Liver (tissue), 9 donors: Measurements from ENCODE around the gene TRAPPC3. TPM values are rescaled to one million over a fixed set of nuclear protein-coding genes. Genes with fewer than 3 reads are reported as not detected.

Source experiments
- DNase-seq: peaks from one replicate; pipeline ENCODE4 v3.0.0-alpha.2; 2017; ENCODE audit warnings: low spot score
- H3K27ac ChIP-seq, 2 donors: one replicate each; pipeline ENCODE4 v1.7.0; 2013; ENCODE audit warnings: inconsistent platforms in 2 of 2, low read length in 2 of 2, control low read depth in 1 of 2, low read depth in 1 of 2, mild to moderate bottlenecking in 1 of 2
- H3K27me3 ChIP-seq, 4 donors: one replicate each; pipeline versions ENCODE4 v1.6.1 to v1.7.0; 2013; ENCODE audit warnings: low read length in 3 of 4, inconsistent platforms in 1 of 4, mild to moderate bottlenecking in 1 of 4, moderate library complexity in 1 of 4; ENCODE audit not compliant: control insufficient read depth in 4 of 4, insufficient read depth in 4 of 4
- H3K36me3 ChIP-seq, 4 donors: one replicate each; pipeline versions ENCODE4 v1.6.1 to v1.7.0; 2013; ENCODE audit warnings: low read length in 3 of 4, mild to moderate bottlenecking in 3 of 4, low read depth in 1 of 4, moderate library complexity in 1 of 4; ENCODE audit not compliant: control insufficient read depth in 4 of 4, insufficient read depth in 3 of 4
- H3K4me1 ChIP-seq, 4 donors: one replicate each; pipeline versions ENCODE4 v1.6.1 to v1.7.0; 2013; ENCODE audit warnings: low read length in 3 of 4, mild to moderate bottlenecking in 3 of 4, moderate library complexity in 1 of 4; ENCODE audit not compliant: control insufficient read depth in 4 of 4, insufficient read depth in 4 of 4
- H3K4me3 ChIP-seq, 3 donors: one replicate each; pipeline versions ENCODE4 v1.6.1 to v1.7.0; 2013; ENCODE audit warnings: low read length in 3 of 3, control low read depth in 1 of 3, low read depth in 1 of 3, mild to moderate bottlenecking in 1 of 3
- H3K9ac ChIP-seq, 2 donors: one replicate each; pipeline ENCODE4 v1.7.0; 2013; ENCODE audit warnings: low read length in 2 of 2, mild to moderate bottlenecking in 2 of 2, moderate library complexity in 2 of 2, control low read depth in 1 of 2, low read depth in 1 of 2
- H3K9me3 ChIP-seq, 4 donors: one replicate each; pipeline versions ENCODE4 v1.6.1 to v1.7.0; 2013; ENCODE audit warnings: low read length in 3 of 4; ENCODE audit not compliant: control insufficient read depth in 4 of 4
- ATF3 ChIP-seq: IDR thresholded peaks from 2 replicates; pipeline ENCODE4 v1.6.1; 2016; ENCODE audit warnings: antibody characterized with exemption
- EGR1 ChIP-seq, 2 donors: IDR thresholded peaks; 2 replicates each; pipeline ENCODE4 v1.6.1; 2016 to 2018; ENCODE audit warnings: antibody characterized with exemption in 2 of 2, low read depth in 2 of 2
- FOXA1 ChIP-seq: IDR thresholded peaks from 2 replicates; pipeline ENCODE4 v1.6.1; 2016; ENCODE audit warnings: antibody characterized with exemption
- FOXA2 ChIP-seq: IDR thresholded peaks from 2 replicates; pipeline ENCODE4 v1.6.1; 2016; ENCODE audit warnings: antibody characterized with exemption
- GABPA ChIP-seq, 2 donors: IDR thresholded peaks in 1 of 2; conservative IDR thresholded peaks in 1 of 2; 2 replicates each; pipeline ENCODE4 v1.6.1; 2016; ENCODE audit warnings: antibody characterized with exemption in 2 of 2, mild to moderate bottlenecking in 1 of 2, moderate library complexity in 1 of 2
- RAD21 ChIP-seq, 2 donors: IDR thresholded peaks; 2 replicates each; pipeline ENCODE4 v1.6.1; 2016; ENCODE audit warnings: antibody characterized with exemption in 2 of 2, mild to moderate bottlenecking in 2 of 2
- REST ChIP-seq: IDR thresholded peaks from 2 replicates; pipeline ENCODE4 v1.6.1; 2016; ENCODE audit warnings: antibody characterized with exemption, mild to moderate bottlenecking
- RXRA ChIP-seq, 2 donors: IDR thresholded peaks; 2 replicates each; pipeline ENCODE4 v1.6.1; 2017 to 2018; ENCODE audit warnings: antibody characterized with exemption in 2 of 2, mild to moderate bottlenecking in 1 of 2
- SP1 ChIP-seq: IDR thresholded peaks from 2 replicates; pipeline ENCODE4 v1.6.1; 2018; ENCODE audit warnings: antibody characterized with exemption, mild to moderate bottlenecking
- YY1 ChIP-seq: IDR thresholded peaks from 2 replicates; pipeline ENCODE4 v1.6.1; 2016; ENCODE audit warnings: antibody characterized with exemption, mild to moderate bottlenecking
- ZBTB33 ChIP-seq: IDR thresholded peaks from 2 replicates; pipeline ENCODE4 v1.6.1; 2016; ENCODE audit warnings: antibody characterized with exemption
- WGBS: extraction: QIAGEN DNeasy Blood & Tissue Kit; methylation state at CpG from one replicate; pipeline ENCODE4 v1.1.7; 2013; 5-methylcytosine and 5-hydroxymethylcytosine counted together
- polyA plus RNA-seq, 2 donors: library from polyadenylated mRNA; stranded (reverse) in 1 of 2; unstranded in 1 of 2; fragments of 200-250 nt in 1 of 2; fragments of >200 nt in 1 of 2; fragmentation: Nextera tagmentation in 1 of 2; extraction: Ambion mirVana in 1 of 2; gene quantifications; one replicate each; pipeline versions ENCODE4 v1.2.1 to v1.2.3, GENCODE V29; 2013 to 2015
- total RNA-seq, 2 donors: library from RNA; depleted of rRNA; stranded (reverse); fragments of >200 nt; gene quantifications; one replicate each; pipeline ENCODE4 v1.2.3, GENCODE V29; 2014
- TF ChIP-seq, protein P1 (sequence below): IDR thresholded peaks from 2 replicates; pipeline ENCODE4 v1.6.1; 2016; ENCODE audit warnings: antibody characterized with exemption
- TF ChIP-seq, protein P2 (sequence below): fragments of 150-350 bp; IDR thresholded peaks from 2 replicates; pipeline ENCODE4 v1.5.1; 2017; ENCODE audit warnings: improper control_type of control experiment, low read depth, low read length; ENCODE audit not compliant: missing input control
- donor health status: healthy.
- donor health status: healthy.
- donor health status: healthy.
- donor health status: healthy.
- donor health status: healthy.

The TRAPPC3 gene
- total and polyA plus RNA-seq, 4 donors: 24.2 to 56.1 (median 30.4) TPM

DNA sequence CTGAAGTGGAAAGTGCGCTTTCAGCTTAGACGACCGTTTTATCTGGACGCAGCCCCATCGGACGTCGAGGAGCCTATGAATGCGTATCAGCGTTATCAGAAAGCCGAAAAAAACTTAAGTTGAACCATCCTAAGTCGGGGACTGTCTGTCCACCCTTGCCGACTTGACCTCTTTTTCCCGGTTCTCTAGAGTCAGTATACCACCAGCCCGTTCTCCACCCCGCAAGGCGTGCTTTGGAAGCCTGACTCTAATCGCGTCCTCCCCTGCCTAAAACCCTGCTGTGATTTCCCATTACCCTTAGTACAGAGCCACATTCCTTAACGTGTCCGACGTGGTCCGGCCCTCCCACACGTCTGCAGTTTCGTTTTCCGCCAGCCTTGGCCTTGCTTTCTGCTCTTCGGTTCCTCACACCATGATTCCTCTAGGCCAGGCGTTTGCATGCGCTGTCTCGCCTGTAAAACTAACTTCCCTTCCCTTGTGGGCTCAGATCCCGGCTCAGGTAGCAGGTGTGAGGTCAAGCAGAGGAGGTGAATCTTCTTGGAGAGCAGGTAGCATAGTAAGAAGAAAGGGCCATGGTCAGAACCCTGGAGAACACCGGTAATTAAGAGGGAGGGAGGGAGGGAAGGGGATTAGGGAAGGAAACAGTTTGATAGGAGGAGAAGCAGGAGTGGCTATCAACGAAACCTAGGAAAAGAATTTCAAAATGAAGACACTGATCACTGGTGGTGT is 59.7 kb downstream of the TRAPPC3 start (continued):
- TF ChIP-seq ZBTB33 (no peak), EGR1 (IDR thresholded peaks at IDR 0.05; ENCODE audit: low read depth in 2 of 2) (no peak), ATF3 (no peak), RAD21 (IDR thresholded peaks at IDR 0.05) (no peak), SP1 (no peak)
- TF ChIP-seq, protein P1, sequence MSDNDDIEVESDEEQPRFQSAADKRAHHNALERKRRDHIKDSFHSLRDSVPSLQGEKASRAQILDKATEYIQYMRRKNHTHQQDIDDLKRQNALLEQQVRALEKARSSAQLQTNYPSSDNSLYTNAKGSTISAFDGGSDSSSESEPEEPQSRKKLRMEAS: no peak

GRCh38 chr1:36088577-36089392 is 60.5 kb downstream of the TRAPPC3 start, which contains the start of gene ADPRS:
Gene ADPRS (plus strand): TSS chr1:36088892. CDS start chr1:36088905, 13 bp downstream.
- peak in 1 of 2 donors; percentile 72 for TF ChIP-seq RAD21 (IDR thresholded peaks at IDR 0.05)
- TF ChIP-seq GABPA (IDR thresholded peaks at IDR 0.05 in 1 of 2, conservative IDR thresholded peaks at IDR 0.05 in 1 of 2): peak; percentile 83 to 95
- TF ChIP-seq, protein P2, sequence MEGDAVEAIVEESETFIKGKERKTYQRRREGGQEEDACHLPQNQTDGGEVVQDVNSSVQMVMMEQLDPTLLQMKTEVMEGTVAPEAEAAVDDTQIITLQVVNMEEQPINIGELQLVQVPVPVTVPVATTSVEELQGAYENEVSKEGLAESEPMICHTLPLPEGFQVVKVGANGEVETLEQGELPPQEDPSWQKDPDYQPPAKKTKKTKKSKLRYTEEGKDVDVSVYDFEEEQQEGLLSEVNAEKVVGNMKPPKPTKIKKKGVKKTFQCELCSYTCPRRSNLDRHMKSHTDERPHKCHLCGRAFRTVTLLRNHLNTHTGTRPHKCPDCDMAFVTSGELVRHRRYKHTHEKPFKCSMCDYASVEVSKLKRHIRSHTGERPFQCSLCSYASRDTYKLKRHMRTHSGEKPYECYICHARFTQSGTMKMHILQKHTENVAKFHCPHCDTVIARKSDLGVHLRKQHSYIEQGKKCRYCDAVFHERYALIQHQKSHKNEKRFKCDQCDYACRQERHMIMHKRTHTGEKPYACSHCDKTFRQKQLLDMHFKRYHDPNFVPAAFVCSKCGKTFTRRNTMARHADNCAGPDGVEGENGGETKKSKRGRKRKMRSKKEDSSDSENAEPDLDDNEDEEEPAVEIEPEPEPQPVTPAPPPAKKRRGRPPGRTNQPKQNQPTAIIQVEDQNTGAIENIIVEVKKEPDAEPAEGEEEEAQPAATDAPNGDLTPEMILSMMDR: peak; percentile 97
- no peak for TF ChIP-seq FOXA2
- no peak for TF ChIP-seq RXRA (IDR thresholded peaks at IDR 0.05)
- TF ChIP-seq ATF3: no peak
- peak; percentile 27 for TF ChIP-seq REST
- peak; percentile 37 for TF ChIP-seq SP1
- TF ChIP-seq, protein P1: no peak
- peak; percentile 91 for TF ChIP-seq YY1
- TF ChIP-seq FOXA1: peak; percentile 44
- TF ChIP-seq ZBTB33: no peak
- DNase-seq: peak; percentile 91
- WGBS: 1% methylated on average over 84 of the region's 84 CpGs
- H3K4me1 ChIP-seq: peaks cover 8 to 15% (median 11%) of the 10 kb centered on the region in 4 donors
- peak within 1 kb of the TSS; percentile 79 to 95 (median 86) for H3K4me3 ChIP-seq
- peak within 1 kb of the TSS; percentile 45 to 67 for H3K9ac ChIP-seq
- peak within 1 kb of the TSS; percentile 79 to 87 for H3K27ac ChIP-seq
- peaks cover 3 to 22% (median 20%) of the 10 kb centered on the region in 4 donors for H3K36me3 ChIP-seq
- H3K27me3 ChIP-seq: no peaks in the 10 kb centered on the region
- no peaks in the 10 kb centered on the region for H3K9me3 ChIP-seq
